Measurements from ENCODE around the gene BTD.
"Not testable (repeated sequence)": the region's sequence is repeated elsewhere in the genome, so short reads cannot be mapped to it uniquely, and the experiment has no call there.

Gene BTD

GRCh38 chr3:15595955-15596354, 5.6 kb upstream of the BTD start:
- no peak for DNase-seq (ENCODE audit: low spot score)
- in situ Hi-C loops (cut with MboI; ENCODE audit: low pct_unique_long_range_greater_than_20kb, low sequenced_read_pairs, unreplicated experiment), result no loop called here
- TF ChIP-seq CTCF (IDR thresholded peaks at IDR 0.05; ENCODE audit: extremely low read depth, insufficient read depth, missing control alignments), result no peak

- no peak for TF ChIP-seq CTCF (IDR thresholded peaks at IDR 0.05; ENCODE audit: extremely low read depth, insufficient read depth, missing control alignments)
- DNase-seq (ENCODE audit: low spot score), result no peak
- in situ Hi-C loops (cut with MboI; ENCODE audit: low pct_unique_long_range_greater_than_20kb, low sequenced_read_pairs, unreplicated experiment), result no loop called here
Observed at GRCh38 chr3:15601046-15601398, 523 bp upstream of the BTD start.

GRCh38 chr3:15602146-15602536, 596 bp downstream of the BTD start:
- TF ChIP-seq CTCF (IDR thresholded peaks at IDR 0.05; ENCODE audit: extremely low read depth, insufficient read depth, missing control alignments), result no peak
- DNase-seq (ENCODE audit: low spot score), result peak; percentile 20
- in situ Hi-C loops (cut with MboI; ENCODE audit: low pct_unique_long_range_greater_than_20kb, low sequenced_read_pairs, unreplicated experiment), result no loop called here

GRCh38 chr3:15602816-15603215, 1.3 kb downstream of the BTD start:
- DNase-seq (ENCODE audit: low spot score); in situ Hi-C loops (cut with MboI; ENCODE audit: low pct_unique_long_range_greater_than_20kb, low sequenced_read_pairs, unreplicated experiment): not testable (repeated sequence)

- in situ Hi-C loops (cut with MboI; ENCODE audit: low pct_unique_long_range_greater_than_20kb, low sequenced_read_pairs, unreplicated experiment); DNase-seq (ENCODE audit: low spot score): not testable (repeated sequence)
Observed at GRCh38 chr3:15604584-15604983, 3.0 kb downstream of the BTD start.

- DNase-seq (ENCODE audit: low spot score), result no peak
- in situ Hi-C loops (cut with MboI; ENCODE audit: low pct_unique_long_range_greater_than_20kb, low sequenced_read_pairs, unreplicated experiment), result no loop called here
- TF ChIP-seq CTCF (IDR thresholded peaks at IDR 0.05; ENCODE audit: extremely low read depth, insufficient read depth, missing control alignments), result no peak
Observed at GRCh38 chr3:15606434-15606891, 4.9 kb downstream of the BTD start.

- in situ Hi-C loops (cut with MboI; ENCODE audit: low pct_unique_long_range_greater_than_20kb, low sequenced_read_pairs, unreplicated experiment), result no loop called here
- TF ChIP-seq CTCF (IDR thresholded peaks at IDR 0.05; ENCODE audit: extremely low read depth, insufficient read depth, missing control alignments), result no peak
- DNase-seq (ENCODE audit: low spot score), result no peak
Observed at GRCh38 chr3:15610082-15610759, 8.7 kb downstream of the BTD start.

- no peak for DNase-seq (ENCODE audit: low spot score)
- in situ Hi-C loops (cut with MboI; ENCODE audit: low pct_unique_long_range_greater_than_20kb, low sequenced_read_pairs, unreplicated experiment), result no loop called here
- no peak for TF ChIP-seq CTCF (IDR thresholded peaks at IDR 0.05; ENCODE audit: extremely low read depth, insufficient read depth, missing control alignments)
Observed at GRCh38 chr3:15611018-15611417, 9.5 kb downstream of the BTD start.
